ENCODE data around the gene CGB5.
"Not testable (repeated sequence)": the region's sequence is repeated elsewhere in the genome, so short reads cannot be mapped to it uniquely, and the experiment has no call there.

CGB5 gene

GRCh38 chr19:49043548-49043947 is at the start of gene CGB5:
Gene CGB5 (plus strand): TSS chr19:49043848. CDS start chr19:49044210, 362 bp downstream.
- DNase-seq, result not testable (repeated sequence)

- DNase-seq, result no peak
These were observed 49.6 kb upstream of the CGB5 start for GRCh38 chr19:48994035-48994386.

GRCh38 chr19:48997972-48998371 is 45.7 kb upstream of the CGB5 start:
- DNase-seq, result no peak

GRCh38 chr19:48999481-49000325 is 43.9 kb upstream of the CGB5 start:
- no peak for DNase-seq

- no peak for DNase-seq
These were observed 39.5 kb upstream of the CGB5 start for GRCh38 chr19:49004133-49004532.

GRCh38 chr19:49004964-49005614 is 38.6 kb upstream of the CGB5 start:
- no peak for DNase-seq

- no peak for DNase-seq
These were observed 36.7 kb upstream of the CGB5 start for GRCh38 chr19:49006905-49007304.

- DNase-seq, result no peak
These were observed 33.8 kb upstream of the CGB5 start for GRCh38 chr19:49009828-49010227.

- no peak for DNase-seq
These were observed 33.2 kb upstream of the CGB5 start for GRCh38 chr19:49010453-49010852.

GRCh38 chr19:49011194-49011593 is 32.5 kb upstream of the CGB5 start:
- no peak for DNase-seq

GRCh38 chr19:49014123-49014869 is 29.4 kb upstream of the CGB5 start:
- no peak for DNase-seq

- no peak for DNase-seq
These were observed 28.8 kb upstream of the CGB5 start for GRCh38 chr19:49014870-49015255.

GRCh38 chr19:49016067-49016839 is 27.4 kb upstream of the CGB5 start:
- DNase-seq, result no peak

- DNase-seq, result no peak
These were observed 26.5 kb upstream of the CGB5 start, which contains the start of gene LHB for GRCh38 chr19:49017041-49017665. Gene LHB (minus strand): TSS chr19:49017091. CDS start chr19:49017081, 10 bp downstream.

GRCh38 chr19:49017666-49018351 is 25.8 kb upstream of the CGB5 start:
- peak; percentile 17 for DNase-seq

- not testable (repeated sequence) for DNase-seq
These were observed 25.0 kb upstream of the CGB5 start for GRCh38 chr19:49018388-49019241.

- DNase-seq, result no peak
These were observed 24.3 kb upstream of the CGB5 start for GRCh38 chr19:49019242-49019932.

GRCh38 chr19:49020342-49020741 is 23.3 kb upstream of the CGB5 start:
- no peak for DNase-seq

GRCh38 chr19:49020931-49021895 is 22.4 kb upstream of the CGB5 start:
- no peak for DNase-seq

Measured in DMS79 (cell line).